ENCODE results near the gene P2RY8. TPM values are rescaled to one million over a fixed set of nuclear protein-coding genes. Genes with fewer than 3 reads are reported as not detected.
"Not testable (repeated sequence)": the region's sequence is repeated elsewhere in the genome, so short reads cannot be mapped to it uniquely, and the experiment has no call there.

Gene P2RY8
- total RNA-seq, 1 donor from 2014 or later, result under 0.01 TPM

DNA sequence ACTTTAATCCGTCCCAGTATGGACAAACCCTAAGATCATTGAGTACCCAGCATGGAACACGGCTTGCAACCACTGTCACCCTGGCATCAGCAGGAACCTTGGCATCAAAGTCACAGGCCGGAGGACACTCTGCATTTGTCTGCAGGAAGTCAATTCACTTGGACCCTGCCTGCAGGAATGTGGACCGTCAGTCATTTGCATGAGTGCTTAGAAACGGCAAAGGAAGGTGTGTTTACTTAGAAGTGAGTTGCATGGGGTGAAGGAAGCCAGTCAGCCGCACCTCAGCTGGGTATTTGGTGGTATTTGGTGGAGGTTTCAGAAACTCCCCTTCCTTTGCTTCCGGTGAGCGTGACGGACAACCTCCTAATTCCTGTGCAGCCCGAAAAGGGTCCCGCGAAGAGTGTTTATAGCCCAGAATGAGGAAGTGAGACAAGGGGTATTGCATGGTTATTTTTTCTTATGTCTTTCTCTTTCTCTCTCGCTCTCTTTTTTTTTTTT lies 15.5 kb downstream of the P2RY8 start:
- no peak for DNase-seq (ENCODE audit: low spot score in 2 of 2)
- FAIRE-seq, result no peak

DNA sequence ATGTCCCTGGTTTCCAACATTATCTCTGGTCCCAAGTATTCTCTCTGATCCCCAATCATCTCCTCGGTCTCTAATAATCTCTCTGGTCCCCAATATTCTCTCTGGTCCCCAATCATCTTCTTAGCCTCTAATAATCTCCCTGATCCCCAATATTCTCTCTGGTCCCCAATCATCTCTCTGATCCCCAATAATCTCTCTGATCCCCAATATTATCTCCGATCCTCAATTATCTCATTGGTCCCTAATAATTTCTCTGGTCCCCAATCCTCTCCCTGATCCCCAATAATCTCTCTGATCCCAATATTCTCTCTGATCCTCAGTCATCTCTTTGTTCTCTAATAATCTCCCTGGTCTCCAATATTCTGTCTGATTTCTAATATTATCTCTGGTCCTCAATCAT lies 16.6 kb downstream of the P2RY8 start:
- no peak for FAIRE-seq
- no peak for DNase-seq (ENCODE audit: low spot score in 2 of 2)

DNA sequence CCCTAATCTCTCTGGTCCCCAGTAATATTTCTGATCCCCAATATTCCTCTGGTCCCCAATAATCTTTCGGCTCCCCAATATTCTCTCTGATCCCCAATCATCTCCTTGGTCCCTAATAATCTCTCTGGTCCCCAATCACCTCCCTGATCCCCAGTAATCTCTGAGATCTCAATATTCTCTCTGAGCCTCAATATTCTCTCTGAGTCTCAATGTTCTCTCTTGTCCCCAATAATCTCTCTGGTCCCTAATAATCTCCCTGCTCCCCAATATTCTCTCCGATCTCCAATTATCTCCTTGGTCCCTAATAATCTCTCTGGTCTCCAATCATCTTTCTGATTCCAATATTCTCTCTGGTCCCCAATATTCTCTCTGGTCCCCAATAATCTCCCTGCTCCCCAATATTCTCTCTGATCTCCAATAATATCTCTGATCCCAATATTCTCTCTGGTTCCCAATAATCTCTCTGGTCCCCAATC lies 17.9 kb downstream of the P2RY8 start:
- no peak for FAIRE-seq

DNA sequence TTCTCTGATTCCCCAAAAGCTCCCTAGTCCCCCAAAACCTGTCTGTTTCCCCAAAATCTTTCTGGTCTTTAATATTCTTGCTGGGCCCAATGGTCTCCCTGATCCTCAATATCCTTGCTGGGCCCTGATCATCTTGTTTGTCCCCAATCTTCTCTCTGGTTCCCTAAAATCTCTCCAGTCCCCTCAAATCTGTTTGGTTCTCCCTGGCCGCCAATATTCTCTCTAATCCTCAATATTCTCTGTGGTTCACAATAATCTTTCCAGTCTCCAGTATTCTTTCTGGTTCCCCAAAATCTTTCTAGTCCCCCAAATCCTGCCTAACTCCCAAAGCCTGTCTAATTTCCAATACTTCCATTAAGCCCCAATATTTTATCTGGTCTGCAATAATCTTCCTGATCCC lies 18.5 kb downstream of the P2RY8 start:
- FAIRE-seq, result no peak
- no peak for DNase-seq (ENCODE audit: low spot score in 2 of 2)

More for the DNA sequence above, 17.9 kb downstream of the P2RY8 start:
- DNase-seq (ENCODE audit: low spot score in 2 of 2), result no peak

DNA sequence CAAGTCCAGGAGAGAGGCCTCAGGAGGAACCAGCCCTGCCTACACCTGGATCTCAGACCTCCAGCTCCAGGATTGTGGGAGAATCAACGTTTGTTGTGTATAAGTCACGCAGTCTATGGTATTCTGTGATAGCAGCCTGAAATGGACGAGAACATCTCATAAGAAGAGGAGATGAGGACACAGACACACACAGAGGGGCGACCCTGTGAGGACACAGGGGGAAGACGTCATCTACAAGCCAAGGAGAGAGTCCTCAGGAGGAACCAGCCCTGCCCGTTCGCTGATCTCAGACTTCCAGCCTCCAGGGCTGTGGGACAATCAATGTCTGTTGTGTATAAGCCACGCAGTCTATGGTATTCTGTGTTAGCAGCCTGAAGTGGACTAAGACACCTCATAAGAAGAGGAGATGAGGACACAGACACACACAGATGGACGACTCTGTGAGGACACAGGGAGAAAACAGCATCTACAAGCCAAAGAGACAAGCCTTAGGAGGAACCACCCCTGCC lies 20.3 kb downstream of the P2RY8 start:
- DNase-seq (ENCODE audit: low spot score in 2 of 2) (no peak), FAIRE-seq (no peak)

DNA sequence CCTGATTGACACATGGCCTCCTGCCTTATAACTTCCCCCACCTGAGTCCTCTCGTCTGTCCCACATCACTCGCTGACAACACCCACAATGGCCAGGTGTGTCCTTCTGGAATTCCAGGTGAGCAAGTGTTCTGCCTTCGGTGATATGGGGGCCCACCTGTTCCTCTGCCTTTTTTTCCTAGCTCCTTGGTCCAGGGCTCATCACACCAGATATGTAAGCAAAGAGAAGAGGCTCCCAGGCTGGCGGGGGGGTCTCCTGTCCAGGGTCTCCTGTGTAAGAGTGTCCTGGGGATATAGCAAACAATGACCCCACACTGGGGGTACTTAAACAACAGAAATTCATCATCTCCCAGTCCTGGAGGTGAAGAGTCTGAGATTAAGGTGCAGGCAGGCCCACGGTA lies 25.2 kb downstream of the P2RY8 start:
- FAIRE-seq (no peak), DNase-seq (ENCODE audit: low spot score in 2 of 2) (no peak)

DNA sequence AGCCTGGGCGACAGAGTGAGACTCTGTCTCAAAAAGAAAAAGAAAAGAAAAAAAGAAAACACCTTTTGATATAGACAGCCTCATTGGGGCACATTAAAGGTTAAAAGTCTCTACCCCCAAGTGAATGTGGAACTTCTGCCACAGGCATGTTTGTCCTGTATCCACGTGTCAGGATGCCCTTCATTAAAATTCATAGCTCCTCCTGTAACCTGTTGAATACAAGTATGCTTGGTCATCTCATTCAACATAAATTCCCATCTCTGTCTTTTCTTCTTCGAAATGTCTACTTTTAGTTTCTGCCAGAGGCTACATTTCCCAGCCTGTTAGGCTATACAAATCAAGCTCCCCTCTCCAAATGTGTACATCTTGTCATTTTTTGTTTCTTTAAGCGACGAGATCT lies 25.8 kb downstream of the P2RY8 start:
- FAIRE-seq (no peak), DNase-seq (ENCODE audit: low spot score in 2 of 2) (no peak)

DNA sequence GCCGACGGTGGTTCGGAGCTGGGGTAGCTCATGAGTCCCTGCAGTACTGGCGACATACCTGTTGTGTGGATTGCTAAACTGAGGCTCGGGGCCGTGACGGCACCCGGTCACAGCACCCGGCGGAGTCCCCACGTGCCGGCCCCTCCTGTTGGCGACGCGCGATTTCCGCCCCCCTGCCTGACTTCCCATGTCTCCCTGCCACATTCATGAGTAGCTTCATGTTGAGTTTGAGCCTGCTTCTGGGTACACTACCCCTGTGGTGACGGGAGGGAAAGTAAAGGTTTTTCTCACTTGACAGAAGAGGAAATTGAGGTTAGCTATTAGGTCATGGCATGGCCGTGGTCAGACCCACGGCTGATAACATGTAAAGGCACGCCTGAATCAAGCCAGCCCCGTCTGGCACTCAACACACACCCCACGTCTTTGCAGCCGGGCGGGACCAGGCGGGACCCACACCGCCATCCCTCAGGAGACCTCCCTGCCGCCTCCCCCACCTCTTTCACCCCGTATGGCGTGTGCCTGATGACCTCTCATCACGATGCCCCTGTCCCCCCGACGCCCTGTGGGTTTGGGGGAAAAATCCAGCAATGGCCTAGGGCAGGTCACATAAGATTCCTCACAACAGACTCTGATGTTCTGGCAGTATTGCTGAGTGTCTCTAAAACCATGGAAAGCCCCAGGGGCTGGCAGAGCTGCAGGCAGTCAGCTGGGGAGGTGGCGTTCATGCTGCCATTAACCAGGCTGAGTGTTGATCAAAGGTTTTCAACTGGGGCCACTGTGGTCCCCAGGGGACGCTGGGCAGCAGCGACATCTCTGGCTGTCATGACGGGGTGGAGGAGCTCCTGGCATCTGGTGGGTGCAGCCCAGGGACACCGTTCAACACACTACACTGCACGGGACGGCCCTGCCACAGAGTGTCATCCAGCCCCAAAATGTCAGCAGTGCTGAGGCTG lies 29.2 kb downstream of the P2RY8 start:
- no peak for FAIRE-seq

DNA sequence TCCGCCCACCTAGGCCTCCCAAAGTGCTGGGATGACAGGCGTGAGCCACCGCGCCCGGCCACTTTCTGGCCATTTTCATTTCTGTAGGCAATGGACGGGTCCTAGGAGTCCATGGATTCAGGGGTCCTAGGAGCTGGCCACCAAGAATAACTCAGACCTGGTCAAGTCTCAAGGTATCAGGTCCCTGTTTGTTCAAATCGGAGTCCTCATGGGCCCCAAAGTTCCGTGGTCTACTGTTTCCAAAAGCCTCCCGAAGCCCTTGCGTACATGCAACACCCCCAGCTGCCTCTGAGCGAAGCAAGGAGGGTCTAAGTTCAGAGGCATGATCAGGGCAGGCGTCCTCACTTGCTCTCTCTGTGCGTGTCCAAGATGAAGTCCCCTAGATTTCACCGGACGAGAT lies 30.1 kb downstream of the P2RY8 start:
- DNase-seq (ENCODE audit: low spot score in 2 of 2) (no peak), FAIRE-seq (no peak)

More for the DNA sequence above, 29.2 kb downstream of the P2RY8 start:
- DNase-seq (ENCODE audit: low spot score in 2 of 2), result no peak

DNA sequence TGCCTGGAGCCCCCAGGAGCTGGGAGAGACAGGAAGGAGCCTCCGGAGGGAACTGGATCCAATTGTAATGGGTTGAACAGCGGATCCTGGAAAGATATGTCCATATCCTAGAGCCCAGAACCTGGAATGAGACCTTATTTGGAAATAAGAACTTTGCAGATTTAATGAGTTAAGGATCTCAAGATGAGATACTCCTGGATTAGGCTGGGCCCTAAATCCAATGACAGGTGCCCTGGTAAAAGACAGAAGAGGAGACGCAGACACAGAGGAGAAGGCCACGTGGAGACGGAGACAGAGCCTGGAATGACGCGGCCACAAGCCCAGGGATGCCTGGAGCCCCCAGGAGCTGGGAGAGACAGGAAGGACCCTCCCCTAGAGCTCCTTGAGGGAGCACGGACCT lies 34.1 kb downstream of the P2RY8 start:
- FAIRE-seq, result no peak
- DNase-seq (ENCODE audit: low spot score in 2 of 2), result no peak

DNA sequence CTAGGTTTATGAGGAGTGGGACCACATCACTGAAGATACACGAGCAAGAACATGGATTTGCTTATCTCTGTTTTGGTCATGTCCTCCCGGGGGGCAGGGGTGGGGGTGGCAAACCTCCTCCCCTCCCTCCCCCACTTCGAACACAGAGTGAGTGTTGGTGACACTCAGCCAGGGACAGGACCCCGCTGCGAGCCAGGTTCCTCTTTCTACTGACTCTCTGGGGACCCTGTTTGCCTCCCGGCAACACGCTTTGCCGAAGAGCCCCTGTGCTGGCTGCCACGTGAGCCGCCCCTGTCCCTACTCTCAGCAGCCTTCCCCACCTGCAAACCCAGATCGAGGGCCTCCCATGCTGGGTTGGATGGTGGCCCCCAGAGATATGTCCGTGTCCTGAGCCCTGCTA lies 34.7 kb downstream of the P2RY8 start:
- no peak for FAIRE-seq
- no peak for DNase-seq (ENCODE audit: low spot score in 2 of 2)

DNA sequence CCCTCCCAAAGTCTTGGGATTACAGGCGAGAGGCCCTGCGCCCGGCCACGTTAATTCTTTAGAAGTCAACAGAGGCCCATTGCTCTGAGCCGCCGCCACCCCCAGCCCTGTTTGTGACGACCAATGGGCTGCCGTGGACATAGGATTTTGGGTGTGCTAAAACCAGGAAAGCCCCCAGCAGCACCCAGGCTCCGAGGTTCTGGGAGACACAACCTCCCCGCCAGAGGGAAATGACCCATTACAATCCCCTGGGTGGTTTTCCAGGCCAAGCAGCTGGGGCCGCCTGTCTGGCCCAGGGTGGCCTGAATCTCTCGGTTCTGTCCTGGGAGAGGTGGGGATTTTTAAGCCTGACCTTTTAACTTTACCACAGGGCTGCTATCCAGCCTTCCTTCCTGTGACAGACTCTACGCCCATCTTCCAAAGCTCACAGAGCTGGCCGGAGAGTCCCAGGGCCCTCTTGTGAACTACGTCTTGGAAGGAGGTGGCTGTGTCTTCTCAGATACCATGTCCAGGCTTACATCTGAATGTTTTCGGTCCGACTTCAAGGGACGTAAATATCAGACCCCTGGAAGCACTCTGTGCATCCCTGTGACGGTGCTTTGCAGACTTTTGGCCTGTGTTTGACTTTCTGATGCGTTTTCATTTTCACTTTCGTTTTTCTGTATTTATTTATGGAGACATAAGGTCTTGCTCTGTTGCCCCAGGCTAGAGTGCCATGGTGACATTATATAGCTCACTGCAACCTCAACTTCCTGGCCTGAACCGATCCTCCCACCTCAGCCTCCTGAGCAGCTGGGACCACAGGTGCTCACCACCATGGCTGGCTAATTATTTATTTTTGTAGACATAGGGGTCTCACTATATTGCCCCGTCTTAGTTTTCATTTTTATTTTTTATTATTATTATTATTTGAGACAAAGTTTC lies 36.0 kb downstream of the P2RY8 start:
- FAIRE-seq (no peak), DNase-seq (ENCODE audit: low spot score in 2 of 2) (no peak)

DNA sequence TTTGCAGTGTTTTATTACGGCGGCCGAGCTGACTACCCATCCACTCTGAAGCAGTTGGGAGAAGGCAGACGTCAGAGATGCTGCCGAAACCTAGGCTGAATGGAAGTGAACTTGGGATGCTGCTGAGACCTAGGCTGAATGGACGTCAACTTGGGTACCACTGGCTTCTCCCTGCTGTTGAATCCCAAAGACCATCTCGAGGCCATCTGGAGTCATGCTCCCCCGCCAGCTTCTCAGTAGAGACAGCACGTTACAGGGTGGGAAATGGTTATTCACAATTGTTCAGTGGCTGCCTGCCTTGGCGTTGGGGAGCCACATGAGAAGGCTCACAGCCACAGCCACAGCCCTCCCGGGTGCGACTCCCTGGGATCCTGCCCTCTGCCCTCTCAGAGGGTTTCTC lies 40.9 kb downstream of the P2RY8 start:
- DNase-seq (ENCODE audit: low spot score in 2 of 2) (no peak), FAIRE-seq (no peak)

DNA sequence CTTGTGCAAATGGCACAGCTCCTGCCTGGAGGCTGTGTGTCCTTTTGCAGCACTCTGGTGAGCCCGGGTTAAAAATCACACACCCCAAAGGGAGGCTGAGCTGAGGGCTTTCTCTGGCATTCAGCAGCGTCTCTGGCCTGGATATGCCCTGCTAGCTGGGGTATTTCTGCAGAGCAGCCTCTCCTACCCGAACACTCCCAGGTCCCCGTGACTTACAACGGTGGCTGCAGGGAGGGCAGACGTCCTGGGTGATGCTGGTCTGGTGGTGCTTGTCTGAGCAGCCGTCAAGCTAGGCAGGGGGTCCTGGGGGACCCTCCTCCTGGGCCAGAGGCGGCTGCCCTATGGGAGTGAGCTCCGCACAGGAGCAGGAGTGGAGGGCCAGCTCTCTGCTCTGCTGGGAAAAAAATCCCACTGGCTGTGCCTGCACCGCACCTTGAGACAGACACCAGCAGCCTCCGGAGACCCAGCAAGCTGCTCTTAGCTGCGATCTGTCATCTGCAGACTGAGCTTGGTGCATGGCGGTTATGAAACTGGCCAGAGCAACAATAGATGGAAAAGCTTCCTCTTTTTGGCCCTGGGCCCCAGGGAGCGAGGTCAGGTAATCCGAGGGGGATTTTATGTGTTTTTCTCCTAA lies 43.0 kb downstream of the P2RY8 start:
- no peak for FAIRE-seq

DNA sequence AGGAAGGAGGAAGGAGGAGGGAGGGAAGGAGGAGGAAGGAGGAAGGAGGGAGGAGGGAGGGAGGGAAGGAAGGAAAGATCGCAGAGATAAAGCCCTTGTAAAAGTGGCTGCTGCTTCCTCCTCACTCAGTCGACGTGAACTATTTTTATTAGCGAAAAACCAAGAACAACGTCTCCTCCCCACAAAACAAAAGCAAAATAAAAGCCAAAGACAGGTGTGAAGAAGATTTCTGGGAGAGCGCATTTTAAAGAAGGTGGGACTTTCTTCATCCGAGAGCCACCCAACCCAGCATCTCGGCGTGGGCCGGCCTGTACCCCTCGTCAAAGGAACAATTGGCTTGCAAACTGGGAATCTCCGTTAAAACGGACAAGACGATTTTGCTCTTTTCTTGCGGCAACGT lies 43.6 kb downstream of the P2RY8 start:
- no peak for DNase-seq (ENCODE audit: low spot score in 2 of 2)
- no peak for FAIRE-seq

More for the DNA sequence above, 43.0 kb downstream of the P2RY8 start:
- DNase-seq (ENCODE audit: low spot score in 2 of 2), result no peak

DNA sequence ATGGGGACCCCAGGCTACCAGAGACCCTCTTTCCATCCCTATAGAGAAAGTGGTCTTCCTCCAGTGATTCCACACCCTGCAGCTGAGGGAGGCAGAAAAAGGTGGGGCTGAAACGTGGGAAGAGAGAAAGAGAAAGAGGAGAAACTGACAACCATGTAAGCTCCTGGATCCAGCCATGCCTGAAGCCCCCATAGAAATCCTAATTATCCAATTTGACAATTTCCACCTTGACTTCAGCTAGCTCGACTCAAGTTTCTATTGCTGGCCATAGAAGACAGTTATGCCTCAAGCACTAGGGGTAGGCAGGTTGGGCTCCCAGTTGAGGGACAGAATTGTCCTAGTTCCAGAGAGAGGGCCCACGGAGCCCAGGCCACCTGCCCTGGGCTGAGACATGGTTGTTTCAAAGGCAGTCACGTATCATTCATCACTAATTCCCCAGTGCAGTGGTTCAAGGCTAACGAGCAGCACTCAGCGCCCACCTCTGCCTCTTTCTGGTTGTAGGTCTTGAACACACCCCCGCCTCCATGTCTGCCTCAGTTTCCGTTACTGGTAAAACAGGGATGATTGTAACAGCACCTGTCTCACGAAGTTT lies 44.5 kb downstream of the P2RY8 start:
- DNase-seq (ENCODE audit: low spot score in 2 of 2), result no peak
- no peak for FAIRE-seq

DNA sequence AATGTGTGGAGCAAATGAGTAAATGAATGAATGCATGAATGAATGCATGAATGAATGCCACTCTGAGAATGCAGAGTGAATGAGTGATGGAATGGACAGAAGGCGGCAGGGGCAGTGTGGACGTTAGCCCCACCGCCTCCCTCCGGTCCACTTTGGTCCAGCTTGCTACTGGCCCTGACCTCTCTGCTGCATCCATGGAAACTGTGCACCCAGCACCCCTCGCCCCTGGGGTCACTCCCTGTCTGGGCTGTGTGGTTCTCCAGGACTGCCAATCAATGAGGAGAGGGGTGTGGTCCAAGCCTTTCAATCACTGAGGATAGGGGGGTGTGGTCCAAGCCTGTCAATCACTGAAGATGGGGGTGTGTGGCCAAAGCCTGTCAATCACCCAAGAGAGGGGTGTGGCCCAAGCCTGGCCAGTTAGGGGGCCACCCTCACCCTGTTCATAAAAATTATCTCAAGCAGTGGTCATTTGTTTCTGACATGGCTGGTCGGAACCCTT lies 45.1 kb downstream of the P2RY8 start:
- FAIRE-seq (no peak), DNase-seq (ENCODE audit: low spot score in 2 of 2) (no peak)

DNA sequence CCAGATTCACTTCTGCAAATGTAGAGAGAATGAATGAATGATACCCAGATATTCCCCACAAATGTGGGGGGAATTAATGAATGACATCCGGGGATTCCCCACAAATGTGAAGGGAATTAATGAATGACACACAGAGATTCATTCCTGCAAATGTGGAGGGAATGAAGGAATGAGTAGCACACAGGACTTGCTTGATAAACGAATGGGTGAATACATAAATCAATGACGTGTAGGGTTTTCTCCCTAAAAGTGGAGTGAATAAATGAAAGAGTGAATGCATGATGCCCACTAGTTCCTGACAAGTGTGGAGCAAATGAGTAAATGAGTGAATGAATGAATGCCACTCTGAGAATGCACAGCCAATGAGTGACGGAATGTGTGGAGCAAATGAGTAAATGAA lies 45.7 kb downstream of the P2RY8 start:
- not testable (repeated sequence) for FAIRE-seq; DNase-seq (ENCODE audit: low spot score in 2 of 2)

DNA sequence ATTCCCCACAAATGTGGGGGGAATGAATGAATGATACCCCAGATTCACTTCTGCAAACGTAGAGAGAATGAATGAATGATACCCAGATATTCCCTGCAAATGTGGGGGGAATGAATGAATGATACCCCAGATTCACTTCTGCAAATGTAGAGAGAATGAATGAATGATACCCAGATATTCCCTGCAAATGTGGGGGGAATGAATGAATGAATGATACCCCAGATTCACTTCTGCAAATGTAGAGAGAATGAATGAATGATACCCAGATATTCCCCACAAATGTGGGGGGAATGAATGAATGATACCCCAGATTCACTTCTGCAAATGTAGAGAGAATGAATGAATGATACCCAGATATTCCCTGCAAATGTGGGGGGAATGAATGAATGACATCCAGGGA lies 46.3 kb downstream of the P2RY8 start:
- not testable (repeated sequence) for FAIRE-seq; DNase-seq (ENCODE audit: low spot score in 2 of 2)

DNA sequence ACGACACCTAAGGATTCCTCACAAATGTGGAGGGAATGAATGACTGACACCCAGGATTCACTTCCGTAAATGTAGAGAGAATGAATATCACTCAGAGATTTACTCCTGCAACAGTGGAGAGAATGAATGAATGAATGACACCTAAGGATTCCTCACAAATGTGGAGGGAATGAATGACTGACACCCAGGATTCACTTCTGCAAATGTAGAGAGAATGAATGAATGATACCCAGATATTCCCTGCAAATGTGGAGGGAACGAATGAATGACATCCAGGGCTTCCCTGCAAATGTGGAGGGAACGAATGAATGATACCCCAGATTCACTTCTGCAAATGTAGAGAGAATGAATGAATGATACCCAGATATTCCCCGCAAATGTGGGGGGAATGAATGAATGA lies 47.6 kb downstream of the P2RY8 start:
- FAIRE-seq; DNase-seq (ENCODE audit: low spot score in 2 of 2): not testable (repeated sequence)
